H1 (cell line): ENCODE measurements around the gene CD96. TPM values are rescaled to one million over a fixed set of nuclear protein-coding genes. Genes with fewer than 3 reads are reported as not detected.

Source experiments
- CTCF ChIA-PET: fragments of 300-600 bp; sonication (Branson Sonifier 250); formaldehyde crosslinking; loops from one replicate; lab custom pipeline; 2021; ENCODE audit not compliant: partially characterized antibody; lab: Charles Lee
- POLR2A ChIA-PET: fragments of 300-600 bp; sonication (Branson Sonifier 250); formaldehyde crosslinking; loops from one replicate; lab custom pipeline; 2021; ENCODE audit warnings: inconsistent platforms; ENCODE audit not compliant: partially characterized antibody; lab: Charles Lee
- DNase-seq, 2 experiments: peaks; one replicate each; pipeline versions ENCODE4 v3.0.0 to v3.0.0-alpha.2; 2010 to 2022; ENCODE audit warnings: low spot score in 2 of 2, low read depth in 1 of 2, mixed read lengths in 1 of 2
- FAIRE-seq: peaks from 2 replicates; lab custom pipeline; 2011; peaks lifted over from hg19 to GRCh38; lab: Jason Lieb, UNC
- H2AFZ ChIP-seq: 2 replicates; pipeline ENCODE4 v1.8.1; 2012; ENCODE audit warnings: low read length, inconsistent platforms
- H2AK5ac ChIP-seq: 2 replicates; pipeline ENCODE4 v1.6.1; 2013; ENCODE audit warnings: low read depth, low read length
- H2BK120ac ChIP-seq: replicated peaks from 2 replicates; pipeline ENCODE3; 2013; ENCODE audit warnings: low read depth, low read length, inconsistent platforms
- H2BK12ac ChIP-seq: 2 replicates; pipeline ENCODE4 v1.6.1; 2013; ENCODE audit warnings: low read depth, low read length
- H2BK15ac ChIP-seq: 2 replicates; pipeline ENCODE4 v1.6.1; 2013; ENCODE audit warnings: low read length
- H2BK20ac ChIP-seq: 2 replicates; pipeline ENCODE4 v1.6.1; 2013; ENCODE audit warnings: low read length
- H2BK5ac ChIP-seq: 2 replicates; pipeline ENCODE4 v1.6.1; 2013; ENCODE audit warnings: low read depth, low read length
- H3K14ac ChIP-seq: 2 replicates; pipeline ENCODE4 v1.6.1; 2013; ENCODE audit warnings: inconsistent platforms; ENCODE audit not compliant: insufficient read length
- H3K18ac ChIP-seq: 2 replicates; pipeline ENCODE4 v1.6.1; 2013; ENCODE audit warnings: low read length; ENCODE audit errors: extremely low read depth
- H3K23ac ChIP-seq: 2 replicates; pipeline ENCODE4 v1.6.1; 2013; ENCODE audit warnings: inconsistent platforms; ENCODE audit not compliant: insufficient read length
- H3K23me2 ChIP-seq: 2 replicates; pipeline ENCODE4 v1.6.1; 2013; ENCODE audit warnings: low read depth, low read length
- H3K27ac ChIP-seq: 2 replicates; pipeline ENCODE4 v1.6.1; 2011; ENCODE audit warnings: low read depth, low read length, inconsistent platforms
- H3K27me3 ChIP-seq, 4 experiments: replicated peaks in 1 of 4; 1 replicate in 1 of 4; 2 replicates in 3 of 4; pipeline versions ENCODE4 v1.6.1 to v1.8.1; 2011 to 2013; ENCODE audit warnings: low read length in 3 of 4, mild to moderate bottlenecking in 3 of 4, inconsistent platforms in 2 of 4, mixed read lengths in 2 of 4, moderate library complexity in 1 of 4; ENCODE audit not compliant: control insufficient read depth in 3 of 4, insufficient read depth in 3 of 4; ENCODE audit errors: extremely low read depth in 1 of 4
- H3K36me3 ChIP-seq, 4 experiments: 2 replicates each; pipeline versions ENCODE4 v1.6.1 to v1.8.1; 2011 to 2013; ENCODE audit warnings: mild to moderate bottlenecking in 4 of 4, low read length in 3 of 4, moderate library complexity in 2 of 4, control low read depth in 1 of 4, inconsistent platforms in 1 of 4; ENCODE audit not compliant: insufficient read depth in 4 of 4, control insufficient read depth in 2 of 4
- H3K4ac ChIP-seq: replicated peaks from 2 replicates; pipeline ENCODE3; 2013; ENCODE audit warnings: low read length, low read depth, mixed read lengths, inconsistent platforms; ENCODE audit not compliant: insufficient read length
- H3K4me1 ChIP-seq, 4 experiments: replicated peaks in 1 of 4; 1 replicate in 1 of 4; 2 replicates in 3 of 4; pipeline versions ENCODE4 v1.6.1 to v1.8.1; 2011 to 2013; ENCODE audit warnings: low read length in 3 of 4, inconsistent platforms in 2 of 4, mixed read lengths in 1 of 4; ENCODE audit not compliant: insufficient read depth in 4 of 4, control insufficient read depth in 3 of 4
- H3K4me2 ChIP-seq, 2 experiments: 2 replicates each; pipeline versions ENCODE4 v1.6.1 to v1.8.1; 2011 to 2013; ENCODE audit warnings: low read depth in 2 of 2, low read length in 2 of 2, control low read depth in 1 of 2, inconsistent platforms in 1 of 2, mild to moderate bottlenecking in 1 of 2; ENCODE audit not compliant: insufficient read depth in 1 of 2
- H3K4me3 ChIP-seq, 4 experiments: fragments of 200-600, 300-600 bp in 1 of 4; sonication (generic), shearing (Covaris generic), sonication (Bioruptor Twin) in 1 of 4; 2 replicates each; pipeline versions ENCODE4 v1.5.1 to v1.8.1; 2011 to 2016; ENCODE audit warnings: low read length in 4 of 4, low read depth in 3 of 4, control low read depth in 2 of 4, inconsistent platforms in 2 of 4, mild to moderate bottlenecking in 2 of 4, mixed read lengths in 1 of 4, moderate library complexity in 1 of 4; ENCODE audit not compliant: insufficient read depth in 2 of 4; ENCODE audit errors: extremely low read depth in 1 of 4
- H3K56ac ChIP-seq: replicated peaks from 2 replicates; pipeline ENCODE3; 2013; ENCODE audit warnings: low read depth, mild to moderate bottlenecking, mixed read lengths, low read length, inconsistent platforms; ENCODE audit not compliant: insufficient read length
- H3K79me1 ChIP-seq: 2 replicates; pipeline ENCODE4 v1.6.1; 2013; ENCODE audit warnings: low read depth, low read length, control low read depth
- H3K79me2 ChIP-seq, 2 experiments: 2 replicates each; pipeline versions ENCODE4 v1.6.1 to v1.8.1; 2012 to 2013; ENCODE audit warnings: low read length in 2 of 2, mild to moderate bottlenecking in 2 of 2, inconsistent platforms in 1 of 2; ENCODE audit not compliant: insufficient read depth in 2 of 2, control insufficient read depth in 1 of 2
- H3K9ac ChIP-seq, 4 experiments: replicated peaks in 1 of 4; 1 replicate in 1 of 4; 2 replicates in 3 of 4; pipeline versions ENCODE4 v1.6.1 to v1.8.1; 2011 to 2013; ENCODE audit warnings: low read depth in 3 of 4, low read length in 3 of 4, control low read depth in 2 of 4, mild to moderate bottlenecking in 2 of 4, moderate library complexity in 2 of 4, inconsistent platforms in 1 of 4; ENCODE audit errors: extremely low read depth in 1 of 4
- H3K9me3 ChIP-seq, 2 experiments: 2 replicates each; pipeline versions ENCODE4 v1.6.1 to v1.8.1; 2012 to 2013; ENCODE audit warnings: mild to moderate bottlenecking in 2 of 2, moderate library complexity in 2 of 2, control low read depth in 1 of 2, inconsistent platforms in 1 of 2, low read depth in 1 of 2, low read length in 1 of 2, mixed read lengths in 1 of 2; ENCODE audit not compliant: insufficient read depth in 2 of 2
- H4K20me1 ChIP-seq, 2 experiments: replicated peaks in 1 of 2; 2 replicates each; pipeline versions ENCODE3 to v1.8.1; 2011 to 2013; ENCODE audit warnings: inconsistent platforms in 2 of 2, low read length in 2 of 2, mild to moderate bottlenecking in 1 of 2; ENCODE audit not compliant: insufficient read depth in 2 of 2, control insufficient read depth in 1 of 2
- H4K5ac ChIP-seq: 2 replicates; pipeline ENCODE4 v1.6.1; 2013; ENCODE audit warnings: low read length, low read depth, mixed read lengths, inconsistent platforms; ENCODE audit not compliant: insufficient read length
- H4K8ac ChIP-seq: 2 replicates; pipeline ENCODE4 v1.8.0; 2013; ENCODE audit warnings: mild to moderate bottlenecking, moderate library complexity, low read length, inconsistent platforms; ENCODE audit not compliant: insufficient read depth; ENCODE audit errors: extremely low read depth
- H4K91ac ChIP-seq: replicated peaks from 2 replicates; pipeline ENCODE3; 2013; ENCODE audit warnings: low read length, mixed read lengths, inconsistent platforms; ENCODE audit not compliant: insufficient read length
- MAFK ChIP-seq: IDR thresholded peaks from 2 replicates; pipeline ENCODE4 v1.6.1; 2012; ENCODE audit warnings: low read depth, mild to moderate bottlenecking, improper control_type of control experiment, low read length
- PHF8 ChIP-seq: fragments of 200-600 bp; sonication (generic); conservative IDR thresholded peaks from 2 replicates; pipeline ENCODE4 v1.7.1; 2012; ENCODE audit warnings: low read depth, mild to moderate bottlenecking, inconsistent platforms, low read length, moderate library complexity
- WGBS, 2 experiments: shearing (Covaris generic) in 1 of 2; methylation state at CpG; one replicate each; pipeline versions ENCODE4 v1.1.6 to v1.1.7; 2013 to 2015; ENCODE audit warnings: low lambda C conversion rate in 2 of 2, mixed read lengths in 2 of 2, inconsistent platforms in 1 of 2, low coverage in 1 of 2, missing lambda C conversion rate in 1 of 2; ENCODE audit not compliant: insufficient replicate concordance in 2 of 2, insufficient coverage in 1 of 2, insufficient read length in 1 of 2; ENCODE audit errors: extremely low coverage in 1 of 2, missing lambda C conversion rate in 1 of 2; 5-methylcytosine and 5-hydroxymethylcytosine counted together
- polyA plus RNA-seq, 7 experiments: library from polyadenylated mRNA; depleted of rRNA in 3 of 7; stranded (reverse) in 5 of 7; unstranded in 2 of 7; fragments of >200 nt in 5 of 7; fragments of 200-250 nt in 2 of 7; gene quantifications; 1 replicate in 5 of 7; 2 replicates in 1 of 7; 4 replicates in 1 of 7; pipeline versions ENCODE4 v1.2.1 to v1.2.3, GENCODE V29; 2011 to 2013; ENCODE audit warnings: missing spikeins in 2 of 7, mixed read lengths in 2 of 7
- total RNA-seq: library from RNA; stranded (reverse); fragmentation: NEBNext Ultra II Directional; extraction: Animal tissue kit (Norgen Biotek cat#: 25700); gene quantifications from 2 replicates; pipeline ENCODE4 v1.2.1, GENCODE V29; 2021
- TF ChIP-seq, protein P1 (sequence below): IDR thresholded peaks from 2 replicates; pipeline ENCODE4 v1.6.1; 2012; ENCODE audit warnings: inconsistent platforms

CD96 gene
- total and polyA plus RNA-seq, 2 of the 8 experiments (the other 6 are each of a cell fraction or from before 2014, with no cell fraction given) = not detected

DNA sequence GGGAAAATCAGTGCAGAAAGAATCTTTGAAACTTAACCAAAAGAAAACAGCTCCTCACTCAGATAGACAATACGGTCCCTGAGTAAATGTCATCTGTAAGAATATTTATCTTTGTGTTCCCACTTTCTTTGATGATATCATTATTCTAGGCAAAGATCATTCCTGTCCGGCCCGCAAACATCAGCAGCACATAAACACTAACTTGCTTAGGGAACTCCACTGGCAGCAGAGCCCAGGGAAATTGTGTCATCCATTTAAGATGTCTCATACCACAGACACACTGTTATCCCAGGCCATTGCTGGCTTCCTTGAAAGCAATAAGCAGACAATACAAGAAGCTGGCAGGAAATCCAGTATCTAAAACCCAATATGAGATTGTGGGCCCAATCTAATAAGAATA, 20.1 kb upstream of the CD96 start:
- Histone ChIP-seq H2BK12ac (no peak overlapping the region), H4K91ac (no peak overlapping the region), H2BK5ac (no peak overlapping the region), H3K23me2 (no peaks in the 10 kb centered on the region), H3K23ac (no peak overlapping the region), H4K20me1 (no peaks in the 10 kb centered on the region), H3K9ac (no peak overlapping the region), H2AK5ac (no peak overlapping the region), H4K8ac (no peak overlapping the region), H3K79me2 (no peaks in the 10 kb centered on the region), H3K4me2 (no peak overlapping the region), H3K4me1 (no peaks in the 10 kb centered on the region; a peak in 1 of 7 replicates), H2BK120ac (no peak overlapping the region), H4K5ac (no peak overlapping the region), H3K36me3 (no peaks in the 10 kb centered on the region), H2AFZ (no peak overlapping the region), H3K27me3 (no peaks in the 10 kb centered on the region), H3K27ac (no peak overlapping the region), H3K18ac (no peak overlapping the region), H3K9me3 (no peaks in the 10 kb centered on the region), H3K14ac (no peak overlapping the region), H3K79me1 (no peaks in the 10 kb centered on the region), H3K56ac (no peak overlapping the region), H2BK20ac (no peak overlapping the region), H3K4me3 (no peak overlapping the region), H2BK15ac (no peak overlapping the region), H3K4ac (no peak overlapping the region)
- 76% methylated on average over 3 of the region's 3 CpGs; no CpG with 5 or more reads in 1 of the 2 experiments for WGBS, 2 experiments
- DNase-seq (no peak), FAIRE-seq (no peak)
- ChIA-PET CTCF (interaction anchor here (1.2 to 2.0 kb wide), 2 partner anchors 11 to 13 kb away, joined by 3 to 14 read pairs; no protein-coding TSS in a partner anchor), POLR2A (no interaction called here)
- no peak for TF ChIP-seq PHF8
- no peak for TF ChIP-seq MAFK
- TF ChIP-seq, protein P1, sequence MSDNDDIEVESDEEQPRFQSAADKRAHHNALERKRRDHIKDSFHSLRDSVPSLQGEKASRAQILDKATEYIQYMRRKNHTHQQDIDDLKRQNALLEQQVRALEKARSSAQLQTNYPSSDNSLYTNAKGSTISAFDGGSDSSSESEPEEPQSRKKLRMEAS = no peak
